Hematopoietic multipotent progenitor cell (in vitro differentiated cells): ENCODE measurements around the gene NUDT16L1. TPM values are rescaled to one million over a fixed set of nuclear protein-coding genes. Genes with fewer than 3 reads are reported as not detected.
A peak's percentile ranks its signal among the peaks of the same experiment; 100 is the strongest.

Experiments used
- DNase-seq, 3 donors: peaks; one replicate each; pipeline ENCODE4 v3.0.0-alpha.2; 2011 to 2015; ENCODE audit warnings: low read depth in 2 of 3, low spot score in 2 of 3
- total RNA-seq: library from RNA; depleted of rRNA; stranded (reverse); fragments of >200 nt; gene quantifications from one replicate; pipeline ENCODE4 v1.2.3, GENCODE V29; 2012

Gene NUDT16L1
- total RNA-seq, 1 donor, result 48.7 TPM

DNA sequence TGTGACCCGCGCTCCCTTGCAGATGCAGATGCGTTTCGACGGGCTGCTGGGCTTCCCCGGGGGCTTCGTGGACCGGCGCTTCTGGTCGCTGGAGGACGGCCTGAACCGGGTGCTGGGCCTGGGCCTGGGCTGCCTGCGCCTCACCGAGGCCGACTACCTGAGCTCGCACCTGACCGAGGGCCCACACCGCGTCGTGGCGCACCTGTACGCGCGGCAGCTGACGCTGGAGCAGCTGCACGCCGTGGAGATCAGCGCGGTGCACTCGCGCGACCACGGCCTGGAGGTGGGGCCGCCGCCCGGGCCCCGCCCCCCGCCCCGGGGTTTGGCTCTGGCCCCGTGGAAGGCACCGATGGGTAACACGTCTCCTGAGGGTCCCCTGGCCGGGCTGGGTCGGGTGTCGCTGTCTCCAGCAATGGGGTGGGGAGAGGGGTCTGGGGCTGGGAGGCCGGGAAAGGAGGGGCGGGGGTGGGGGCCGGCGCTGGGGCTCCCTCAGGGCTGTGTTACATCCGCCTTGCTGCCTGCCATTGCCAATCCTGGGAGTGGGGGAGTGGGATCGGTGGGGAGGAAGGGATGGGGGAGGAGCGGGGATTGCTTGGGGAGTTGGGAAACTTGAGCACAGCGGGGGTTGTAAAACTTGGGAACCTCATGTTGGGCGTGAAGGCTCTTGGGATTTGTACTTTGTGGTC lies 737 bp downstream of the NUDT16L1 start:
- DNase-seq, result peak; percentile 22 to 35 (median 31)

DNA sequence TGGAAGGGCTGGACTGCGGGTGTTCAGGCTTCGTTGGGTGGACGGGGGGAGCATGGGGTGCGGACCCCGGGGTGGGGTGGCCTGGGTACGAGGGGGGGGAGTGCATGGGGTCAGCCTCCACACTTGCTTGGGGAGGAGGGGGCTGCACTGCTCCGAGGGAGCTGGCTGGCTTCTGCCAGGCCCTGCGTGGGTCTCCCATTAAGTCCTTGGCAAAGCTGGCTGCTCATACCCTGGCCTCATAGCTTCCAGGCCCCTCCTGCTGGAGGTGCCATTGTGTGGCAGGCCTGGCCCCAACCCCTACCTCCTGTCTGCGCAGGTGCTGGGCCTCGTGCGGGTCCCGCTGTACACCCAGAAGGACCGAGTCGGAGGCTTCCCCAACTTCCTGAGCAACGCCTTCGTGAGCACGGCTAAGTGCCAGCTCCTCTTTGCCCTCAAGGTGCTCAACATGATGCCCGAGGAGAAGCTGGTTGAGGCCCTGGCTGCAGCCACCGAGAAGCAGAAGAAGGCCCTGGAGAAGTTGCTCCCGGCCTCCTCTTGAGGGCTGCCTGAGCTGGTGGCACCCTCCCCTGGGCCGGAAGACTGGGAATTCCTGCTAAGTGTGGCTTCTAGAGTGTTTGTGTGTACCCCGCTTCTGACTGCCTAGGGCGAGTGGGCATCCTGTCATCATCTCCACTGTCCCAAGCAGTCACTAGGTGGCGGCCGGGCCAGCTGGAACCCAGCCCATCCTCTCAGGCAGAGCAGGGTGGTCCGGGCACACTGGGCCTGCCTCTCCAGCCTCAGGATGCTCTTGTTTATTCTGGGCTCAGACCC lies 1.5 kb downstream of the NUDT16L1 start:
- DNase-seq, result no peak

DNA sequence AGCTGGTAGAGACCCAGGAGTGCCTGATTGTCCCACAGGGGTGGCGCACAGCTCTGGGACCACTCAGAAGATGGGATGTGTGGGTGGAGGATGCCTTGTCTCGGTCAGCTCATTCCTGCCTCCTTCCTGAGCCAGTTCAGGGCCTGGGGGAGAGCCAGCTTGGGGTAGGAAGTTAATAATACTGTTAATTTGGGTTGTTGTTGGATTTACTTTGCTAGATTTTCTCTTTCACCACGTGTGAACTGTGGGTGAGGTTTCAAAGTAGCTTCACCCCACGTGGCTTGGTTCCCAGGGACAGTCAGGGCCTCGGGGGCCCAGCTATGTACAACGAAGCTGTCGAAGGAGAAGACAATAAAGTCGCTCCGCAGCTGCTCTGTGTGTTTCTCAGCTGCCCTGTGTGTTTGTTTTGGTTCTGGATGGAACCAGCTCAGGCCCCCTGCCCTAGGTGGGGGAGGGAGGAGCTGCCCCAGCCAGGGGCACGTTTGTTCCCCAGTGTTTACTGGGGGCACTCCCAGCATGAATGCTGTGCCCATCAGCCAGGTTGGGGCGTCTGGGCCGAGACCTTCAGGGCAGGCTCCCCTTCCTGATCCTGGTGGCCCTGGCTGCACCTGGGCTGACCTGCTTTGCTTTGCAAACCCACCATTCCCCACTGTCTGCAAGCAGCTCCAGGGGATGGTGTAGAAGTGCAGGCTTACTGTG lies 2.3 kb downstream of the NUDT16L1 start:
- DNase-seq, result no peak

DNA sequence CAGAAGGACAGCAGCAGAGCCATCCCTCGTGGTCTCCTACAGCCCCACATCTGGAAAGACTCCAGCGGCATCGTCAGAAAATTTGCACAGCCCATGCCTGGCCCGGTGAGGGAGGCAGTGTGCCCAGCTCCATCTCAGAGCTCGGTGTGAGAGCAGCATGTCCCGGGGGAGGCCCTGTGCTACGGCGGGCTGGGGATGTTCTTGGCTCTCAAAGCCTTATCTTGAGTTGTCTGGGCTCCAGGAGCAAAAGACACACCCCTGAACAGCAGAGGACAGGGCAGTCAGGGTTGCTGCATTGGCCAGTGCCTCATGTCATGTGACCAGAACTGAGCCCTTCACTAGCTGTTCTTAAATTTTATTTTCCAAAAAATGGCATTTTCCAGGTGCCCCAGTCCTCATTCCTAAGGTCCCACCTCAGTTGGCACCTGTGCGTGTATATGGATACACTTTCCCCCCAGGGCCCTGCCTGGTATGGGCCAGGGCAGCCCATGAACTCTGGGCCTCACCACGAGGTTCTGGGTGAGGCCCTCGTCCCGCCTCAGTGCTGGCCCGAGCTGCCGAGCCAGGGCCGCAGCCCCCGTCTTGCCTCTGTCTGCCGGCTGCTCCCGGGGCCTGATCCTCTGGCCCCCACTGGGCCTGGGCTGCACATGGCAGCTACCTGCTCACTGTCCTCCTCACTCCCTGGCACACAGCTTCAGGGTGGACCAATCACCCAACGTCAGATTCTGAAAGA lies 3.0 kb downstream of the NUDT16L1 start:
- no peak for DNase-seq

DNA sequence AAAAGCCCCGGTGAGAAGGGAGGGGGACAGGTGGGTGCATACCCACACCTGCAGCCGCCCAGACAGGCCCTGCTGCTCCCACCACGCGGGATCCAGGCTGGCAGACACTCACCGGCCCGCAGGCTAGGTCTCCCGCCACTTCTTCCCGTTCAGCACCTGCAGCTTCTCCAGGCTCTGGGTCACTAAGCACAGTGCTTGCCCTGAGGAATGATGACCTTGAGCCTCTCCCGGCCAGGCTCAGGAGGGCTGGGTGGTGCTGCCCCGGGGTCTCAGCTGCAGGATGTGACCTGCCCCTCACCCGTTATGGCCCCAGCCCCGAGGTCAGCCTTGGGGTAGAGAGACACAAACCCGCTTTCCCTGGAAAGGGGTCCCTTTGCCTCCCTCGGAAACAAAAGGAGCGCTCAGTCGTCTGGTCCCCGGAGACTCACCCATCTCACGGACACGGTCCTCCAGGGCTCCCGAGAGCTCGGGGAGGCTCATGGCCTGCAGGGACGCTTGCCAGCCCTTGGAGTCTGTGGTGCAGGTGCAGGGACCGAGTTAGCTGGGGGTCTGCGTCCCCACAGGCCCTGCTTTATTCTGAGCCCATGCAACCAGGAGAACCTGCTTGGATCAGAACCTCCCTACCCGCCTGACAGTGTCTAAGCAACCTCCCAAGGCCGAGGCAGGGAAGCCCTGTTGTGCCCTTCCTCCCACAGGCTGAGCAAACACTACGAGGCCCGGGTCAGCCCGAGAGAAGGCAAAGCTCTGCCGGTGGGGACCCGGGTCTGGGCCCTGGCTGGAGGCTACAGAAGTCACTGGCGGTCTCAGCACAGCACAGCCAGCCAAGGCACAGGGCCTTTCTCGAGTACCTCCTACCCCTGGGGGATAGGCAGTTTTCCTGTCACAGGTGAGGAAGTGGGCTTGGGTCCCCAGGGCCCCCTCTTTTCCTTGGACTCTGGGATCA lies 3.8 kb downstream of the NUDT16L1 start:
- no peak for DNase-seq

DNA sequence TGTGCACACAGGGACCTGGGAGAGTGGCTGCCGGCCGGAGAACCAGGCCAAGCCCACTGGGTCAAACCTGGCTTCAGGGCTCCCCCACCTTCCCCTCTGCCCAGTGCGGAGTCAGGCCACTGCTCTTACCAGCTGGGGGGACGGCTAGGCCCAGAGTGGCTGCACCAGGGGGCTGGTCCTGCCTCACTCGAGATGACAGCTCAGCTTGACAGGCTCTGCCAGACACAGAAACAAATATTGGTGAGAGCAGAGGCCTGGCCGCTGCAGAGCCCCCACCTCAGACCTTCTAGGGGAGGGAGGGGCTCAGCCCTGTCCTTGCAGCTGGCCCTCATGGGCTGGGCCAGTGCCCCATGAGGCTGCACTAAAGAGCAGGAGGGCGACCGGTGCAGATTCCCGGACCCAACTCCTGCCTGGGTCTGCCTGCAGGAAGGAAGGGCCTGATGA lies 4.5 kb downstream of the NUDT16L1 start:
- DNase-seq, result no peak

DNA sequence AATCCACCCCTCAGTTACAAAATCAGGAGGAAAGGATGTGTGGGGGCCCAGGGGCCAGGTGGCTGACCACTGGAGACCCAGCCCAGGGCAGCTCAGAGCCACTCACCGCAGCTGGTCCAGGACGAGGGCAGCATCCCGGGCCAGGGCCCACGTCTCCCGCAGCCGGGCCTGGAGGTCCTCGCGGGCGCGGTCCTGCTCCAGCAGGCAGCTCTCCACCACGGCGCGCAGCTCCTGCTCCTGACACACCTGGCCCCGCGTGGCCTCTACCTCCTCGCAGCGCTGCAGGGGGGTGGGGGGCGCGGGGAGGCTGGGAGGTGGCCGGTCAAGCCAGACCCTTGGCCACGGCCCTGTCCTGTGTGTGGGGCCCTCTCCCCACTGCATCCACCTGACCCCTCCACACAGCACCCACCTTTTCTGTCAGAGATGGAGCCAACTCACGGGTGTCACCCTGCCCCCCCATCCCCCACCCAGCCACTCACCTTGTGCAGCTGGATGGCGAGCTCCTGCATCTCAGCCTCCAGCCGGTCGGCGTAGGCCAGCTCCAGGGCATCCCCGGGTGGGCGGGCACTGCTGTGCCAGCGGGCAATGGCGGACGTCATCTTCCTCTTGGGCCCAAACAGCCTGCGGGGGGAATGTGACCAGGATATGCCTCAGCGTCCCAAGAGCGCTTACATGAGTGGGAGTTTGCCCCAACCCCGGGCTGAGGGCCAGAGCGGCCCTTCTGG lies 5.1 kb downstream of the NUDT16L1 start:
- DNase-seq, result no peak

DNA sequence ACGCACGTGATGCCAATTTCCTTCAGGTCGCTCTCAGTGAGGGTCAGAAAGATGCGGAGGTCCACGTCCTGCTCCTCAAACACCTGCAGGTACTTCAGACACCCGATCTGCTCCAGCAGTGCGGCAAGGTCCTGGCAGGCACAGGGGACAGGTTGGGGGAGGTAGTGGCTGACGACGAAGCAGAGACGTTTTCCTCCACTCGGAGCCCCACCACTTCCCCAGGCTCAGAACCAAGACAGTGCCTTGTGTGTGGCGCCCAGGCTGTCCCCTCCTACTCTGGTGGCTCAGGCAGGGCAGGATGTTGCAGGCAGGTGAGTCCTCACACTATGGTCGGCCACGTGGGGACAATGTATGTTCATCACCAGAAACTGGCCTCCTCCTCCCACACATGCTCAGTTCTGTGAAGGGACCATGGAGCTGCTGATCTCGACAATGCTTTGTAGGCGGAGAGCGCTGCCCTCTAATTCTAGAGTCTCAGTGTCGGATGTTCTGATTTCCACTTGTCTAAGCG lies 5.7 kb downstream of the NUDT16L1 start:
- no peak for DNase-seq

DNA sequence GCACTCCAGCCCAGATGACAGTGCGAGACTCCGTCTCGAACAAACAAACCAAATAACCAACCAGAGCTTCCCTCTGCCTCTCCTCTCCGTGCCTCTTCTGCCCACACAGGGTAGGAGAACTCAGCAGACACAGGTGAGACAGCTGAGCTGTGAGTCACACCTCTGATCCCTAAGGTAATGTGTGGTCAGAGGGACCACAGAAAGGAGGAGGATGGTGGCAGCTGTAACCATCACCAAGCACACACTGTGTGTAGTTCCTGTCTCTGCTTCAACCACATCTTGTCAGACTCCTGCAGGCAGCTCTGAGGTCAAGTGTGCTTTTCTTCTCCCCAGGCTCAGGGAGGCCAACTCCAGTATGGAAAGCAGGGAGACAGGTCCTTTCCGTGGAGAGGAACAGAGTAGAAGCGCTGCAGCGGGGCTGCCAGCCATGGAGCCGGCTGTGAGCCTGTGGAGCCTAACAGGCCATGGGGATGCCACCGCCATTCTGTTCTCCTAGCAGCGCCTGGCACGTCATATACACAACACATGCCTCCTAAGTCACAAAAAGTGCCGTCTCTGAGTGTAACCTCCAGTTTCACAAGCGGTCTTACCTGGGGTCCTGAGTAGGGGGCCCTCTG lies 7.1 kb downstream of the NUDT16L1 start:
- DNase-seq, result no peak

DNA sequence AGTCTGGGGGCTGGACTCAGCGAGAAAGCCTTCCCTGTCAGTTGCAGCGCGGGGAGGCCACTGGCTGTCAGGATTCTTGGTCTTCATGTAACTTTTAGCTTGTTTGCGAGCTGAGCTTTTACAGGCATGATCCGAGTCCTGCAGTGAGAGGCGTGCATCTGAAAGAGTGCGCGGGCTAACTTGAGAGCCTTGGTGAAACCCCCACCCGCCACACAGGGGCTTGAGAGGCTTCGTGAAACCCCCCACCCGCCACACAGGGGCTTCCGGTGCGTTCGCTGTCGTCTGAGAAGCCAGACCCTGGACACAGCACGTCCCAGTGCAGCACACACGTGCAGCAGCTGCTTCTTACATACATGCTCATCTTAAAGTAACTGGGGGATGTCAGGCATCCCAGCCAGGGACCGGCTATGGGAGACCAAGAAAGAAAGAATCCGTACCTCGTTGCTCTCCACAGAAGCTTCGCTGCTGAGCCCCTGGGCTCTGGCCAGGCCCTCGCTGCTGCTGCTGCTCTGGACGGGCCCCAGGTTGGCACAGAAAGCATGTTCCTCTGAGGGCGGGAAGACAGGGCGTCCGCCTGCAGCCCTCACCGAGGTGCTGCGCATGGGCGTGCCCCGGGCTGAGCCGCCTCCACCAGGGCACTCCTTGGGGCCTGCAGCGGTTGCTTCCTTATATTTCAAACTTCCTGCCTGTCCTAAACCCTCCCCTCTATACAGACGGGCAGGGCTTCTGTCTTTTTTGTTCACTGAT lies 7.8 kb downstream of the NUDT16L1 start:
- DNase-seq, result no peak

DNA sequence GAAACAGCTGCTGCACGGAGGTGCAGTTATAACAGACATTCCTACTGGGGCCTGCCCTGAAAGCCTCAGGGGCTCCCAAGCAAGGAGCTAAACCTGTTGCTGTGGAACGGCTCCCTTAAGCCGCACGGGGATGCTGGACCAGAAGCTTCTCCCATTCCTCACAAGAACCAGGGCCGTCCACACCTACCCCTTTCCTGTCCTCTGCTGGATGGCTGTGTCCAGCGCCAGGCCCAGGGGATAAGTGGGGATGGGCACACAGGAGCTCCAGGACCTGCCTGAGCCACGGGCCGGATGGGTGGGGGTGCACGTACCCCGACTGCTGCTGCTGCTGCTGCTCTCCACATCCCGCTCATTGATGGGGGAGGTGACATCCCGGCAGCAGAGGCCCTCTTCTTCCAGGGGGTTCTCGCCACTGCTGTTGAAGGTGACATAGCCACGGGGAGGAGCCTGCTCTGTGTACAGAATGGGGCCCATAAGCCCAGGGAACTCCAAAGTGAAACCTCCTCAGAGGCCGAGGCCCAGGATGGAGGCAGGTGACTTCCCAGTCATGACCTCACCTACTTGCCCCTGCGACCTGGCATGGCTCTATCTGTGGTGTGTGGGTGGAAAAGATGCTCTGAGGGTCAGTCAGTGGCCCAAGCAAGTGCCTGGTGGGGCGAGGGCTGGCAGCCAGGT lies 8.6 kb downstream of the NUDT16L1 start:
- no peak for DNase-seq

DNA sequence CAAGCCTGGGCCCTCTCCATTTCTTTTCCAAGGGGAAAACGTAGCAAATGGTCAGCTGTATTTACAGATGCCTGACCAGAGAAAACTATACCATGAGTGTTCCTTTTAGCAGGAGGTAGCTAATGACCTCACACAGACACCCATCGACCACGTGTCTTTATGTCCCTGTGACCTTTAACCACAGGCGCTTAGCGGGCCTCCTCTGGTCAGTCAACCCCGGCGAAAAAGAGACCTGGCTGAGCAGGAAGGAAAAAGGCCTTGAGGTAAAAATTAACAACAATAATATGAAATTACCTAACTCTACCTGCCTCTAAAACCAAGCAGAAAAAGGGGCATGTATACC lies 9.1 kb downstream of the NUDT16L1 start:
- DNase-seq, result no peak

DNA sequence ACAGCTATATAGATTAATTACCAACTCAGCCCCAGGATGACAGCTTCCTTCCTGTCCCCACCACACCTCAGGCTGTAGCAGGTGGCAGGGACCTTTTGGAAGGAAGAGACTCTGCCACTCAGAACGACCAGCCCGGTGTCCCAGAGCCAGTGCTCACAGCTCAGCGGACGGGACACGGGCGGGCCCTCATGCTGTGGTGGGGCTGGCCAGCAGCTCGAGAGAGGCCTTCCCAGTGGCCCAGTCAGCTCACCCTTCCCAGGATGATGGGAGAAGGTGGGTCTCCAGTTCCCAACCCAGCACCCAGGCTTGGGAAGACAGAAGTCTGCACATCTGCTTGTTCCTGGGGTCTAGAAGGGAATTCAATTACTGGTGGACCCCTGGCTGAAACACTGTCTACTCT lies 10.5 kb downstream of the NUDT16L1 start:
- DNase-seq, result no peak

DNA sequence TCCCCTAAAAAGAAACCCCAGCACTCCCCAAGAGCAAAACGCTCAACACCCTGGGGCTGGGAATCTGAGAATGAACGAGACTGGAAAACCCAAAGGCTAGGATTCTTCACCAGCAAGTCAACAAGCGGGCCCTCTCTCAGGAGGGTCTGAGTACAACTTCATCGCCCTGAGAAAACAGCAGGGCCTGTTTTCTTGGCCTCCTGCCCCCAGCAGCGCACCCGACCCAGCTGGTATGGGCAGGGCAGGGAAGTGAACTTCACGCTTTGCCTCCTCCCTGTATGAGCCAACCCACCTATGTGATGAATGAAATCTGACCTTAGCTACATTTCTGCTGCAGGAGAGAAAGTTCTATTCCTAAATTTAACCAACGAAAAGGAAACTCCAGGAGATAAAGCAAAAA lies 11.1 kb downstream of the NUDT16L1 start:
- no peak for DNase-seq

DNA sequence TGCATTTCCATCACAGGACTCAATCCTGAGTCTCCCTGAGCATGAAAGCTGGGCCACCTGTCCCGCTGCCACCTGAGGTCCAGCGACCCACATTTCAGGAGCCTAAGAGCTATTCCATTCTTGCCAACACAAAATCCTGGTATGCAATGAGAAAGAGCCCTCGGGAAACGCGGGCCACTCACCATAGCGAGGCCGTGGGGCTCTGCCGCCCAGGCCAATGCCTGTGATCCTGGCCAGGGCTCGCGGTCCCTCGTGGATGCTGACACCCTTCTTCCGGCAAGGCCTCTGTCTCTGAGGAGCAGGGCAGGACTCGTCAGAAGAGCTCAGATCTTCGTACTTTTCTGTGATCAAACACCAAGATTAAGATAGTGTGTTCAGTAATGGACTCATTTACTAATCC lies 11.6 kb downstream of the NUDT16L1 start:
- no peak for DNase-seq

DNA sequence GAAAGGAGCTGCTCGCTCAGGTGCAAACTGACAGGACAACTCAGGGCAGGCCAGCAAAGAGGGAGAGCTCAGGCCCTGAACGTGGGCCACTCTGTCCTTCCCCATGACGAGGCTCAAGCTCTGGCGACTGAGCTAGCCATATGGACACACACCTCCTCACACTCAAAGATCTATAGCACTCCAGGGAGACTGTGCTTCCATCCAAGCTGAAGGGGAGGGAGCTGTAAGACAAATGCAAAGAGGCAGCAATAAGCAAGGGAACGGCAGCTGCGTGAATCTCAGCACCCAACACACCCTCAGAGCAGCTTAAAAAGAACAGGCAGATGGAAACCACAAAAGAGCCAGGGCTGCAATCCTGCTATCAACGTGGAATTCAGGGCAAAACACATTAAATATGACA lies 13.5 kb downstream of the NUDT16L1 start:
- no peak for DNase-seq

DNA sequence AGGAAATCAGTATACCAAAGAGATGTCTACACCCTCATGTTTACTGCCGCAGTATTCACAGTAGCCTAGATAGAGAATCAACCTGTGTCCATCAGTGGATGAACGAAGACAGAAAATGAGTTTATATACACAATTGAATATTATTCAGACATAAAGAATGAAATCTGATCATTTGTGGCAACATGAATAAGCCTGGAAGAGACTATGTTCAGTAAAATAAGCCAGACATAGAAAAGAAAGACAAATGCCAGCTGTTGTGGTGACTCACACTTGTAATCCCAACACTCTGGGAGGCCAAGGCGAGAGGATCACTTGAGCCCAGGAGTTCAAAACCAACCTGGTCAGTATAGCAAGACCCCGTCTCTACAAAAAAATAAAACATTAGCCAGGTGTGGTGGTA lies 16.1 kb downstream of the NUDT16L1 start:
- DNase-seq, result no peak
